Measurements from ENCODE around the gene SOX6. TPM values are rescaled to one million over a fixed set of nuclear protein-coding genes. Genes with fewer than 3 reads are reported as not detected.

The SOX6 gene
- total and polyA plus RNA-seq, 12 donors: 0.71 to 13.9 (median 6.7) TPM

DNA sequence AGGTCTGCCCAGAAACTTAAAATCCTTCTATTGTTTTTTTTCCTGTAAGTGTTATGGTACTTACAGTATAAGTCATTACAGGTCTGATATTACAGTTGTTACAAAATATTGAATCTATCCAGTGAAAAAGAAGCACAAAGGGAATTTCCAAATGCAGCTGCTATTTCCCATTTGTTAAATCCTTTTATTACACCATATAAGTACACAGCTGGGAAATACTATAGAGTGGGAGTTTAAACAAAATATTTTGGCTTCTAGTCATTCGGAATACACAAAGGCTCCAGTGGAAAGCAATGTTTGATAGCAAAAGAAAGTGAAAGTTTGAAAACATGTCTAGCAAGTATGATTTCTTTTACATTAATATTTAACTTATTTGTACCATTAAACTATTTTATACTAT, 18.0 kb downstream of the SOX6 start:
- no peak for DNase-seq
- Histone ChIP-seq H3K27me3 (no peaks in the 10 kb centered on the region), H3K4me1 (replicated peaks in 1 of 2) (no peaks in the 10 kb centered on the region), H3K9me3 (replicated peaks in 1 of 3) (no peaks in the 10 kb centered on the region), H3K4me3 (no peak overlapping the region), H3K36me3 (replicated peaks in 1 of 2) (no peaks in the 10 kb centered on the region), H3K27ac (no peak overlapping the region)
- no peak for TF ChIP-seq POLR2A (IDR thresholded peaks at IDR 0.05)
- TF ChIP-seq, protein P1, sequence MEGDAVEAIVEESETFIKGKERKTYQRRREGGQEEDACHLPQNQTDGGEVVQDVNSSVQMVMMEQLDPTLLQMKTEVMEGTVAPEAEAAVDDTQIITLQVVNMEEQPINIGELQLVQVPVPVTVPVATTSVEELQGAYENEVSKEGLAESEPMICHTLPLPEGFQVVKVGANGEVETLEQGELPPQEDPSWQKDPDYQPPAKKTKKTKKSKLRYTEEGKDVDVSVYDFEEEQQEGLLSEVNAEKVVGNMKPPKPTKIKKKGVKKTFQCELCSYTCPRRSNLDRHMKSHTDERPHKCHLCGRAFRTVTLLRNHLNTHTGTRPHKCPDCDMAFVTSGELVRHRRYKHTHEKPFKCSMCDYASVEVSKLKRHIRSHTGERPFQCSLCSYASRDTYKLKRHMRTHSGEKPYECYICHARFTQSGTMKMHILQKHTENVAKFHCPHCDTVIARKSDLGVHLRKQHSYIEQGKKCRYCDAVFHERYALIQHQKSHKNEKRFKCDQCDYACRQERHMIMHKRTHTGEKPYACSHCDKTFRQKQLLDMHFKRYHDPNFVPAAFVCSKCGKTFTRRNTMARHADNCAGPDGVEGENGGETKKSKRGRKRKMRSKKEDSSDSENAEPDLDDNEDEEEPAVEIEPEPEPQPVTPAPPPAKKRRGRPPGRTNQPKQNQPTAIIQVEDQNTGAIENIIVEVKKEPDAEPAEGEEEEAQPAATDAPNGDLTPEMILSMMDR (IDR thresholded peaks at IDR 0.05): no peak
- WGBS, 4 donors: 76 to 100% (median 78%) methylated on average over 1 of the region's 1 CpG
- intact Hi-C loops (cut with DNase I): no loop called here

DNA sequence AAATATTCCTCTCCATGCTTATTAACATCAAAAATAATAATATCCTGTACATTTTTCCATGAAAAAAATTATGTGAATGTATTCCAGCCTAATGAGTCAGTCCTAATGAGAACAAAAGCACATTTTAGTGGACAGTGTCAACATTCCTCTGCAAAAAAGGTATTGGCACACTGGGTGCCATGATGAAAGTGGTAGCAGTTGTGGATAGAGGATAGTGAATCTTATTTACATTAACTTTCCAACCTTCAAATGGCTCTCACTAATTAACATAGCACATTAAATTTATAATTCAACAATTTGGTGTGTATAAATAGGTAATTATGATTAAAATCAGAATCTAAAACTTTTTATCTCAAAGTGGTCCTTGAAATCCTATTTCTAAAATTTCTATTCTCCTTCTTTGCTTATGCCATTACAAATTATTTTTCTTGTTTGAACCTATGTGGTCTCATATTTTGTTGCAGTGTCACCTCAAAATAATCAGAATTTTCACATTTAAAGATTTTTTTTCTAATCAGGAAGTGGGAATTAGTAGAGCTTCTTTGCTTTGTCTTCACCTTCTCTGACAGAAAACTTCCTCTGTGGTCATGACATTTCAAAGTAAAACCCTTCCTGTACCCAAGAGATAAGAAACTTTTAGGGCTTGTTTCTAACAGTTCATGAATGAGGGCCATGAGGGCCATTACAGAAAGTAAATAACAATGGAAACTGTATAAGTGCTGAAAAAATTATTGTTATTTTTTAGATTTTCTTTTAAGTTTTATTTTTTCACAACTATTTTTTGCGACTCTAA, 18.7 kb downstream of the SOX6 start:
- Histone ChIP-seq H3K4me1 (replicated peaks in 1 of 2) (no peaks in the 10 kb centered on the region), H3K27ac (no peak overlapping the region), H3K27me3 (no peaks in the 10 kb centered on the region), H3K36me3 (replicated peaks in 1 of 2) (no peaks in the 10 kb centered on the region), H3K4me3 (no peak overlapping the region), H3K9me3 (replicated peaks in 1 of 3) (no peaks in the 10 kb centered on the region)
- 82 to 90% (median 87%) methylated on average over 1 of the region's 1 CpG for WGBS, 4 donors
- intact Hi-C loops (cut with DNase I): no loop called here
- TF ChIP-seq POLR2A (IDR thresholded peaks at IDR 0.05): no peak
- TF ChIP-seq, protein P1 (IDR thresholded peaks at IDR 0.05): no peak
- no peak for DNase-seq

DNA sequence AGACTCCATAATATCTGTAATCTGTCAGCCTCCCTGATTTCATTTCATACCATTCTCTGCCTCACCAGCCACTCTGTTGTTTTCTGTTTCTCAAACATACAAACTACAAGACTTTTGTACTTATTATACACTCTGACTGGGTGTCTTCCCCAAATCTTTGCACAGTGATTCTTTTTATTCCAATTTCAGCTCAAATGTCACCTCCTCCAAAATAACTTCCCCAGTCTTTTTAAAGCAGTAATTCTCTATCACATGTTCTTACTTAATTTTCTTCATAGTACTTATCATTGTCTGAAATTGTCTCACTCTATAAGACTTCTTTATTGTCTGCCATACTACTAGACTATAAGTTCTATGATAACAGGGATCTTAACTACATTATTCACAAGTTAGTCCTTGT, 19.6 kb downstream of the SOX6 start:
- DNase-seq: no peak
- TF ChIP-seq, protein P1 (IDR thresholded peaks at IDR 0.05): no peak
- TF ChIP-seq POLR2A (IDR thresholded peaks at IDR 0.05): no peak
- no peak overlapping the region for H3K4me3 ChIP-seq

DNA sequence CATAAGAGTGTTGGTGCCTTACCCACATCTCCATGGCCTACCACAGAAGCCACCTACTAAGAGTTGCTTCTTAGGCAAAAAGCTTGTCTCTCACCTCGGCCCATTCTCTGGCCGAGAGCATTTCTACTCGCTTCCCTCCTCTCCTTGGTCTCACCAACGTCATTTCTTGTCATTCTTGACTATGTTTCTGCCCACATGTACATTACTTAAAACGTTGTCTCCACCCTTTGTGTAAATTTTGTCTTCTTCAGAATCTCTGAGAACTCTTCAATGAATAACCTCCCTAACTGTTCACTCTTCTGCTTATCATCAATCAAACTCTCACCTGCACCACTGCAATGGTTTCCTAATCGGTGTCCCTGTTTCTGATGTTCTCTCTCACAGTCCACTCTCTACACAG, 20.1 kb downstream of the SOX6 start:
- Histone ChIP-seq H3K9me3 (replicated peaks in 1 of 3) (no peaks in the 10 kb centered on the region), H3K4me3 (no peak overlapping the region), H3K36me3 (replicated peaks in 1 of 2) (no peaks in the 10 kb centered on the region), H3K27ac (no peak overlapping the region), H3K27me3 (no peaks in the 10 kb centered on the region), H3K4me1 (replicated peaks in 1 of 2) (no peaks in the 10 kb centered on the region)
- DNase-seq: no peak
- intact Hi-C loops (cut with DNase I): no loop called here
- WGBS, 4 donors: 82 to 89% (median 87%) methylated on average over 6 of the region's 6 CpGs
- TF ChIP-seq, protein P1 (IDR thresholded peaks at IDR 0.05): no peak
- TF ChIP-seq POLR2A (IDR thresholded peaks at IDR 0.05): no peak

More for the DNA sequence above, 19.6 kb downstream of the SOX6 start:
- Histone ChIP-seq H3K36me3 (replicated peaks in 1 of 2) (no peaks in the 10 kb centered on the region), H3K4me1 (replicated peaks in 1 of 2) (no peaks in the 10 kb centered on the region), H3K27ac (no peak overlapping the region), H3K9me3 (replicated peaks in 1 of 3) (no peaks in the 10 kb centered on the region), H3K27me3 (no peaks in the 10 kb centered on the region)
- intact Hi-C loops (cut with DNase I): no loop called here
